WERI-Rb-1 (cell line): Measurements from ENCODE around the gene CRYBA4.

Experiments used
- DNase-seq: peaks from one replicate; pipeline ENCODE4 v3.0.0-alpha.2; 2020
- H3K27ac ChIP-seq: fragments of 250-450 bp; sonication (Bioruptor Pico); 2 replicates; pipeline ENCODE4 v1.5.1; 2020; ENCODE audit warnings: mild to moderate bottlenecking, moderate library complexity
- H3K27me3 ChIP-seq: fragments of 250-450 bp; sonication (Bioruptor Pico); 2 replicates; pipeline ENCODE4 v1.5.1; 2021; ENCODE audit warnings: mild to moderate bottlenecking, low read depth, moderate library complexity; ENCODE audit not compliant: insufficient read depth, severe bottlenecking
- H3K36me3 ChIP-seq: fragments of 250-450 bp; sonication (Bioruptor Pico); 2 replicates; pipeline ENCODE4 v1.5.1; 2020; ENCODE audit warnings: mild to moderate bottlenecking, moderate library complexity
- H3K4me3 ChIP-seq: 2 replicates; pipeline ENCODE4 v1.5.1; 2011; ENCODE audit warnings: low read depth, mild to moderate bottlenecking, control low read depth, low read length
- H3K9me3 ChIP-seq: fragments of 250-450 bp; sonication (Bioruptor Pico); 2 replicates; pipeline ENCODE4 v1.5.1; 2021; ENCODE audit warnings: mild to moderate bottlenecking, moderate library complexity; ENCODE audit not compliant: severe bottlenecking
- TF ChIP-seq, protein P1 (sequence below): IDR thresholded peaks from 2 replicates; pipeline ENCODE4 v1.5.1; 2011; ENCODE audit warnings: low read depth, mild to moderate bottlenecking, control low read depth, inconsistent platforms, low read length

Gene CRYBA4

DNA sequence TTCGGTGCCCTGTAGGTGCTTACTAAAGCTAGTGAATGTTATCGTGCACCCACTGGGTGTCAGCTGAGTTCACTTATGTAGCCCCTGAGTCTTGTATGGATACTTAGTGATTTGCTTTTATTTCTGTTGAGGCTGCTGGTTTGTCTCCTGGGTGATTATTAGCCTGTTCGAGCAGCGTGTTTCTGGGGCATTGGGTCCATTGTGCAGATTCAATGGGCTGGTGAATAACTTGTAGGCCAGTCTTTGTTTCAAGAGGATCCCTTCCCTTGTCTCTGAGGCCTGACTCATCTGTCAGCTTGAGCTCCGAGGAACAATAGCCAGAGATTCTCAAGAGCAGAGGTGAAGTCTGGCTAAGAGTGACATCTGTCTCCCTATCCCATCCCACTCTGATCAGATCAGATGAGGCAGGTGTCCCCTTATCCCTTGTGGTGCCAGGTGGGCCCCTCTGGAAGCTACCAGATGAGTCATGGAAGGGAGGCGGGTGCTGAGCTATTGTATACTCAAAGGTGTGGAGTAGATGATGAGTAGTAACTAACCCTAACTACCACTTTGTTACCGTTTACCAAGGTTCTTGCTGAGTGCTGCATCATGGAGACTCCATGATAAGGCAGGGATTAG lies 39.3 kb downstream of the CRYBA4 start:
- peak overlapping the region; percentile 56 for H3K27ac ChIP-seq
- peak; percentile 50 for DNase-seq
- TF ChIP-seq, protein P1, sequence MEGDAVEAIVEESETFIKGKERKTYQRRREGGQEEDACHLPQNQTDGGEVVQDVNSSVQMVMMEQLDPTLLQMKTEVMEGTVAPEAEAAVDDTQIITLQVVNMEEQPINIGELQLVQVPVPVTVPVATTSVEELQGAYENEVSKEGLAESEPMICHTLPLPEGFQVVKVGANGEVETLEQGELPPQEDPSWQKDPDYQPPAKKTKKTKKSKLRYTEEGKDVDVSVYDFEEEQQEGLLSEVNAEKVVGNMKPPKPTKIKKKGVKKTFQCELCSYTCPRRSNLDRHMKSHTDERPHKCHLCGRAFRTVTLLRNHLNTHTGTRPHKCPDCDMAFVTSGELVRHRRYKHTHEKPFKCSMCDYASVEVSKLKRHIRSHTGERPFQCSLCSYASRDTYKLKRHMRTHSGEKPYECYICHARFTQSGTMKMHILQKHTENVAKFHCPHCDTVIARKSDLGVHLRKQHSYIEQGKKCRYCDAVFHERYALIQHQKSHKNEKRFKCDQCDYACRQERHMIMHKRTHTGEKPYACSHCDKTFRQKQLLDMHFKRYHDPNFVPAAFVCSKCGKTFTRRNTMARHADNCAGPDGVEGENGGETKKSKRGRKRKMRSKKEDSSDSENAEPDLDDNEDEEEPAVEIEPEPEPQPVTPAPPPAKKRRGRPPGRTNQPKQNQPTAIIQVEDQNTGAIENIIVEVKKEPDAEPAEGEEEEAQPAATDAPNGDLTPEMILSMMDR, result no peak
- H3K4me3 ChIP-seq, result no peak overlapping the region
- H3K36me3 ChIP-seq, result no peaks in the 10 kb centered on the region
- H3K9me3 ChIP-seq, result no peaks in the 10 kb centered on the region
- H3K27me3 ChIP-seq, result peaks cover 15% of the 10 kb centered on the region

DNA sequence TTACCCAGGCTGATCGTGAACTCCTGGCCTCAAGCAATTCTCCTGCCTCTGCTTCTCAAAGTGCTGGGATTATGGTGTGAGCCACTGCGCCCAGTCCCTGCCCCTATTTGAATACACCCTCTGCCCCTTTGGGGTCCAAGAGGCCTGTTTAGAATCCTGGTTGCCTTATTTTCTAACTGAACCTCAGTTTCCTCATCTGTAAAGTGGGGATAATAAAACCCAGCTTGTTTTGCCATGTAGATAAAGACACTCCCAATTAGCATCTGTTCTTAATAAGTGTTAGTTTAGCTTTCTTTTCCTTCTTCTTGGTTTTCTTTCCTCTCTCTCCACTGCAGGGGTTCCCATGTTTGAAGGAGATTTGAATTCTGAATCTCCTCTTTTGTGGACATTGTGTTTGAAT lies 40.4 kb downstream of the CRYBA4 start:
- Histone ChIP-seq H3K9me3 (no peaks in the 10 kb centered on the region), H3K36me3 (no peaks in the 10 kb centered on the region), H3K27me3 (peaks cover 12% of the 10 kb centered on the region), H3K4me3 (no peak overlapping the region), H3K27ac (no peak overlapping the region)
- TF ChIP-seq, protein P1, result no peak
- DNase-seq, result no peak

DNA sequence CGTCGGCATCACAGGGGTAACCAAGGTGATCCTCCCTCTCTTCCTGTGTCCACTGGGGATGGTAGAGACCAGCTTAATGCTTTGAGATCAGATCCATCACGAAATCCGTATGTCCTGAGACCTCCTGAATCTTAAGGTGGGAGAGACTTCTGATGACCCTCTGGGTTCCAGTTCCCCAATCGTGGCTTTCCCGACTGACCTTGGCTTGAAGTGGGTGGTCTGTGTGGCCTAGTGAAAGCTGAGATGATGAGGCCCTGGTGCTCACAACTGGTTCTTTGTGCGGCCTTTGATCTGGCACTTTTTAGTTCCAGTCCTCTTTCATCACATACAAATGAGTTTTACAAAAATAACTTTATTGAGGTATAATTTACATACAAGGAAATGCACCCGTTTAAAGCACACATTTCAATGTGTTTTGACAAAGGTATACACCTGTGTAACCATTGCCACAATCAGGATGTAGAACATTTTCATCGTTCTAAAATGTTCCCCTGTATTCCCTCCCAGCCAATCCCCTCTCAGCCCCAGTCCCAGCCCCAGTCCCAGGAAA lies 41.7 kb downstream of the CRYBA4 start:
- TF ChIP-seq, protein P1, result no peak
- Histone ChIP-seq H3K36me3 (no peaks in the 10 kb centered on the region), H3K4me3 (no peak overlapping the region), H3K27me3 (no peaks in the 10 kb centered on the region), H3K27ac (no peak overlapping the region), H3K9me3 (no peaks in the 10 kb centered on the region)
- DNase-seq, result no peak

DNA sequence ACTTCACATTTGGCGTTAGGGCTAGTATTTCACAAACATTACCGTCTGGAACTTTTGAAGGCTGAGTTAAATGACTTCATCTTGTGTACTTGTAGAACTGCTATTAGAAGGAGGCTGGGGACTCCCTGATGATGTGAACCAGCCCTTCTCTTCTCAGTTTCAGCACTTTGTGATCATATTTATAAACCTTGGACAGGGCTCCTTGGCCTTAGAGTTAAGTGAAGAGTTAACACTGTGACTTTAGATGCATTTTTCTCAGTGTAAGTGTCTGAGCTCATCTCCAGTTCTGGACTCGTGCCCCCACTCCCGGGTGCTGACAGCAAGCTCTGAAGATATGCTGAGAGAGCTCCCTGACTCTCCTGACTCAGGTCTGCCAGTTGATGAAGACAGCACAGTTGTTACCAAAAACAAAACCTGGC lies 44.1 kb downstream of the CRYBA4 start:
- no peak overlapping the region; the same call in 1 of the 2 replicates for H3K27ac ChIP-seq
- no peak overlapping the region for H3K4me3 ChIP-seq
- no peaks in the 10 kb centered on the region for H3K9me3 ChIP-seq
- TF ChIP-seq, protein P1, result no peak
- no peaks in the 10 kb centered on the region for H3K27me3 ChIP-seq
- DNase-seq, result no peak
- H3K36me3 ChIP-seq, result no peaks in the 10 kb centered on the region

DNA sequence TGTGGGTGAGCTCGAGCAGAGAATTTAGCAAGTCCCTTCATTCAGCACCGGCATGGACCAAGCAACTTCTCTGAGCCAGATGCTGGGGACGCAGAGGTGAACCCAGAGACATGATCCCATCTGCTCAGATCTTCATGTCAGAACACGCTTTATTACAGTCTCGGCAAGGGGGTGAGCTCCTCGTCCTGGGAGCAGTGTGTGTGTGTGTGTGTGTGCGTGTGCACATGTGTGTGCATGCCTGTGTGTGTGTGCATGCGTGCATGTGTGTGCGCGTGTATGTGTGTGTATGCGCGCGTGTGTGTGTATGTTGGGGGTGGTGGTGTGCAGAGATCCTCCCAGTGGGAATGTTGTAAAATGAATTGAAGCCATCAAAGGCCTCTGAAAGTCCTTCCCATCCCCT lies 45.4 kb downstream of the CRYBA4 start:
- Histone ChIP-seq H3K27ac (no peak overlapping the region), H3K9me3 (no peaks in the 10 kb centered on the region), H3K4me3 (no peak overlapping the region), H3K27me3 (no peaks in the 10 kb centered on the region), H3K36me3 (no peaks in the 10 kb centered on the region)
- TF ChIP-seq, protein P1, result no peak
- DNase-seq, result no peak

DNA sequence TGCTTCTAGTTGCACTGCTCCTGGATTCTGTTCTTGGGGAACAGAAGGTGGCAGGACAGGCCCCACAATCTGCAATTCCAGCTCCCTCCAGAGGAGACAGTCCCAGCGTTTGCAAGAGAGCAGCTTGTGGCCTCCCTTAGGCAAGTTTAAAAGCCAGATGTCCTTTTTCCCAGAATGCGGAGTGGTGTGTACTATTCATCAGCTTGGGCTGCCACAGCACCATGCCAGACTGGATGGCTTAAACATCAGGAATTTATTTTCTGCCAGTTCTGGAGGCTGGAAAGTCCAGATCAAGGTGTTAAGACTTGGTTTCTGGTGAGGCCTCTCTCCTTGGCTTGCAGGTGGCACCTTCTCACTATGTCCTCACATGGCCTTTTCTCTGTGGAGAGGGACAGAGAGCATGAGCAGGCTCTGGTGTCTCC lies 47.3 kb downstream of the CRYBA4 start:
- Histone ChIP-seq H3K27me3 (no peaks in the 10 kb centered on the region), H3K36me3 (no peaks in the 10 kb centered on the region), H3K9me3 (no peaks in the 10 kb centered on the region), H3K4me3 (no peak overlapping the region), H3K27ac (peak overlapping the region; percentile 72)
- peak; percentile 92 for DNase-seq
- TF ChIP-seq, protein P1, result peak; percentile 72
